Ovary (tissue), 9 donors: ENCODE measurements around the gene SLCO2A1. TPM values are rescaled to one million over a fixed set of nuclear protein-coding genes. Genes with fewer than 3 reads are reported as not detected.

Experiments
- DNase-seq, 5 donors: peaks; one replicate each; pipeline ENCODE4 v3.0.0-alpha.2; 2019 to 2020
- H3K27ac ChIP-seq, 2 donors: fragments of 200-600 bp; one replicate each; pipeline versions ENCODE4 v1.5.1 to v1.8.0; 2019 to 2022
- H3K27me3 ChIP-seq: fragments of 200-600 bp; one replicate; pipeline ENCODE4 v1.8.0; 2022
- H3K36me3 ChIP-seq: fragments of 200-600 bp; sonication (generic); one replicate; pipeline ENCODE4 v1.5.1; 2019
- H3K4me1 ChIP-seq: one replicate; pipeline ENCODE4 v1.8.1; 2013; ENCODE audit warnings: mild to moderate bottlenecking, moderate library complexity; ENCODE audit not compliant: insufficient read depth
- H3K4me3 ChIP-seq: fragments of 200-600 bp; sonication (generic); one replicate; pipeline ENCODE4 v1.5.1; 2017
- H3K9me3 ChIP-seq, 2 donors: fragments of 200-600 bp in 1 of 2; sonication (generic) in 1 of 2; one replicate each; pipeline versions ENCODE4 v1.5.1 to v1.8.1; 2013 to 2019; ENCODE audit warnings: mild to moderate bottlenecking in 1 of 2, moderate library complexity in 1 of 2
- EP300 ChIP-seq: sonication (generic); formaldehyde crosslinking; IDR thresholded peaks from one replicate; pipeline ENCODE4 v1.6.1; 2017; ENCODE audit warnings: antibody characterized with exemption
- POLR2A ChIP-seq: fragments of 450-650 bp; IDR thresholded peaks from one replicate; pipeline ENCODE4 v1.6.1; 2017; ENCODE audit warnings: antibody characterized with exemption, mild to moderate bottlenecking, moderate library complexity
- WGBS, 3 donors: extraction: QIAGEN DNeasy Blood & Tissue Kit in 1 of 3; methylation state at CpG; one replicate each; pipeline versions ENCODE4 v1.1.5 to v1.1.7; 2013 to 2017; 5-methylcytosine and 5-hydroxymethylcytosine counted together
- intact Hi-C, 4 donors: fragments of 100-400 bp; cut with DNase I; formaldehyde crosslinking; loops; one replicate each; pipeline versions ENCODE4 v1.11.0 to v1.15.1; 2022 to 2023
- polyA plus RNA-seq, 2 donors: library from polyadenylated mRNA; stranded (reverse); fragments of 200-250 nt in 1 of 2; fragments of 350-450 nt in 1 of 2; fragmentation: Illumina TruSeq in 1 of 2; extraction: RNeasy Lipid Tissue Mini Kit (QIAGEN cat#74804) in 1 of 2; gene quantifications; one replicate each; pipeline ENCODE4 v1.2.3, GENCODE V29; 2013 to 2014
- total RNA-seq, 7 donors: library from RNA; depleted of rRNA in 2 of 7; stranded (reverse); fragments of >200 nt in 2 of 7; fragmentation: NEBNext Ultra II Directional in 3 of 7; extraction: Animal tissue kit (Norgen Biotek cat#: 25700) in 3 of 7; gene quantifications; one replicate each; pipeline versions ENCODE4 v1.1.0 to v1.2.4, GENCODE V29; 2016 to 2023
- TF ChIP-seq, protein P1 (sequence below), 3 donors: fragments of 450-650 bp in 2 of 3; fragments of 200-600 bp in 1 of 3; IDR thresholded peaks; one replicate each; pipeline versions ENCODE4 v1.5.1 to v1.8.0; 2016 to 2022; ENCODE audit warnings: antibody characterized with exemption in 3 of 3, mild to moderate bottlenecking in 1 of 3
- donor health status: DM: no; HTN: no; CAD: no; lungs with moderate emphysema.
- donor health status: DM: no; HTN: no; CAD: no.
- donor health status: Bipolar disorder and iron deficiency.
- donor health status: DM: yes; HTN: yes; CAD: no.
- donor health status: DM: no; HTN: no; CAD: no.
- donor health status: DM: yes; HTN: yes; CAD: no.

The SLCO2A1 gene
- total and polyA plus RNA-seq, 9 donors, result 0.83 to 23.6 (median 3.7) TPM

DNA sequence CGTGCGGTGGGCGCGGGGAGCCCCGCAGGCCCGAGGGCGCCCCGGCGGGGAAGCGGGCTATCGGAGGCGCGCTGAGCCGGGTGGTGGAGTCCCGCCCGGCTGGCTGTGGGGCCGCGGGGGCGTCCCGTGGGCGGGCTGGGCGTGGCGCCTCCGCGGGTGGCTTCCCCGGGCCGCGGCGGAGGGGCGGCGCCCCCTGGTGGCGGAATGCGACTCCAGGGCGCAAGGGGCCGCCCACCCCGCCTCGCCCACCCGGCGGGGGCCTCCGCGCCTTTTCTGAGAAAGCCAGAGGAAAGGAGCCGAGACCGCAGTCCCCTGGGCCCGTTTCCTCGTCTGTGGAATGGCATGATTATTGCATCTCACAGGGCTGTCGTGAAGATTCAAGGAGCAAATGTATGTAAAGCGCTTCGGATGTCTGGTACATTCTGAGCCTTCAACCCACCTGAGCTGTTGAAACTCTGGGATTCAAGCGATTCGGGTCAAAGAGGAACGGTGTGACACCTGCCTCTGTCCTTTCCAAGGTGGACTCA is 102.1 kb downstream of the SLCO2A1 start:
- intact Hi-C loops, result loop anchor here in 3 of 4 donors (5.0 kb wide), 2 partner anchors 105 to 110 kb away; no protein-coding TSS in a partner anchor
- Histone ChIP-seq H3K4me1 (peaks cover 4% of the 10 kb centered on the region), H3K27ac (no peak overlapping the region), H3K9me3 (no peaks in the 10 kb centered on the region), H3K4me3 (peak overlapping the region; percentile 47), H3K27me3 (no peaks in the 10 kb centered on the region), H3K36me3 (no peaks in the 10 kb centered on the region)
- TF ChIP-seq POLR2A, result no peak
- TF ChIP-seq, protein P1, sequence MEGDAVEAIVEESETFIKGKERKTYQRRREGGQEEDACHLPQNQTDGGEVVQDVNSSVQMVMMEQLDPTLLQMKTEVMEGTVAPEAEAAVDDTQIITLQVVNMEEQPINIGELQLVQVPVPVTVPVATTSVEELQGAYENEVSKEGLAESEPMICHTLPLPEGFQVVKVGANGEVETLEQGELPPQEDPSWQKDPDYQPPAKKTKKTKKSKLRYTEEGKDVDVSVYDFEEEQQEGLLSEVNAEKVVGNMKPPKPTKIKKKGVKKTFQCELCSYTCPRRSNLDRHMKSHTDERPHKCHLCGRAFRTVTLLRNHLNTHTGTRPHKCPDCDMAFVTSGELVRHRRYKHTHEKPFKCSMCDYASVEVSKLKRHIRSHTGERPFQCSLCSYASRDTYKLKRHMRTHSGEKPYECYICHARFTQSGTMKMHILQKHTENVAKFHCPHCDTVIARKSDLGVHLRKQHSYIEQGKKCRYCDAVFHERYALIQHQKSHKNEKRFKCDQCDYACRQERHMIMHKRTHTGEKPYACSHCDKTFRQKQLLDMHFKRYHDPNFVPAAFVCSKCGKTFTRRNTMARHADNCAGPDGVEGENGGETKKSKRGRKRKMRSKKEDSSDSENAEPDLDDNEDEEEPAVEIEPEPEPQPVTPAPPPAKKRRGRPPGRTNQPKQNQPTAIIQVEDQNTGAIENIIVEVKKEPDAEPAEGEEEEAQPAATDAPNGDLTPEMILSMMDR (IDR thresholded peaks at IDR 0.05), result peak; percentile 32 to 77 (median 73)
- peak; percentile 58 to 82 (median 73) for DNase-seq
- 2 to 6% (median 2%) methylated on average over 12 to 51 of the region's 51 CpGs for WGBS, 3 donors

DNA sequence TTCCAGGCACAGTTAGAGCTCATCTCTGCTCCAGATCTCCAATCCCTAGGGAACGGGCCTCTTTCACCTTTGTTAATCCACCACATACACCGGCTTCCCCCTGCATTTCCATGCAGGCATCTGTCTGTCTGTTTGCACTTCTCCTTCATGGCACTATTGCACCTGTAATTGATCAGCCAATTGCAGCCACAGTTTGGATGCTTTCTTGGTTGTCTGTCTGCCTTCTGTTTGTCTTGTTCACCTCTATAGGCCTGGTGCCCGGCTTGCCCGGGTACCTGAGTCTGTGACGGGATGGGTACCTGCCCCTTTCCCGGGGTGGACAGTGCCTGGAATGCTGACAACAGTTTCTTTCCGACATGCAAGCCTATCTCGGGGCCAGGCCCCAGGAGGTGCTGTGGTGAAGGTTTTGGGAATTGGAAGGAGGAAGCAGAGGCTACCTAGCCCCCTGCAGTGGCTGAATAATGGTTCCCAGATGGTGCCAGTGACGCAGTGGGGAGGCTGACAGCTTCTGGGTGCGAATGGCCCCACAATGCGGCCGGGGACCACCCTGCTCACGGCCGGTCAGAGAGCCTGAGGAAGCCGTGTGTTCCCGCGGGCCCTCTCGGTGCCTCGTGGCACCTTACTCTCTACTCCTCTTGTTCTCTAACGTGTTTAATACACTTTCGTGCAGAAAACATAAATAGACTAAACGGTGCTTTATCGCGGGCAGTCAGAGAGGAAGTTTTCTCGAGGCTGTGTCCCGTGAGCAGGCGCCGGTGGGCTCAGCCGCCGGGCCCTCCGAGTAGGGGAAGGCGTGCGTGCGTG is 102.8 kb downstream of the SLCO2A1 start:
- intact Hi-C loops, result loop anchor here in 3 of 4 donors (5.0 kb wide), 2 partner anchors 105 to 110 kb away; no protein-coding TSS in a partner anchor
- DNase-seq, result no peak
- H3K27ac ChIP-seq, result no peak overlapping the region

DNA sequence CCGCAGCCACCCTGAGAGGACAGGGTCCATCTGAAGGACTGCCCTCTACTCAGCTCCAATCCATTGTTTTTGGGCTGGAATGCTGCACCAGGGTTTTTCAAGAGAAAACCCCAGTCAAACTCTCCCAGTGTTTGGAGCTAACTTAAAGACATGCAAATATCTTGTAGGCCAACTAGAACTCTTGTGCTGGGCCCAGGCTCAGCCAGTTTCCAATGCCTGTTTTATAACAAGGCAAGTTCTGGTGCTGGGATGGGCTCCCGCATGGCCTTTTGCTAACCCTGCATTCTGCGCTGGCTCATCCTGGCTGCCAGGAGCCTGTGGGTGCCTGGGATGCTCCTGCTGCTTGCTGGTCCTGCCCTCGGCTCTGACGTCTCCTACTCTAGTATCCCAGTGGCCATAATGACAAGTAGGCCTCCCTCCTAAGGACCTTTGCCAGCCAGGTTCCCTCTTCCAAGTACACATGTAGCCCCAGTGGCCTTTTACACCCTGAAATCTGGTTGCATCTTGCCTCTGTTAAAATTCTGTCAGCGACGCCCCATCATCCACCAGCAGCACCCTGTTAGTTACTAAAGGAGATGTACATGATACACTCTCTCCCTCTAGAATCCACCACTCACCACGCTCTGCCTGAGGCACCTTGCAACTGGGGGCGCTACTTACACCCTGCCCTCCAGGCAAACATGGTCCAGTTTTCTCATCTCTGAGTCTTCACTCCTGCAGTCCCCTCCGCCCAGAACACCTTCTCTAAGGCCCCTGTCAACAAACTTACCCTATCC is 103.6 kb downstream of the SLCO2A1 start:
- TF ChIP-seq POLR2A (no peak), EP300 (no peak)
- TF ChIP-seq, protein P1 (IDR thresholded peaks at IDR 0.05), result no peak

More for the DNA sequence above, 102.8 kb downstream of the SLCO2A1 start:
- peak overlapping the region; percentile 47 for H3K4me3 ChIP-seq
- TF ChIP-seq, protein P1 (IDR thresholded peaks at IDR 0.05), result no peak
- TF ChIP-seq POLR2A, result no peak
- no peak for TF ChIP-seq EP300
- H3K36me3 ChIP-seq, result no peaks in the 10 kb centered on the region
- H3K4me1 ChIP-seq, result peaks cover 4% of the 10 kb centered on the region
- 19 to 26% (median 21%) methylated on average over 31 to 34 of the region's 34 CpGs for WGBS, 3 donors
- no peaks in the 10 kb centered on the region for H3K9me3 ChIP-seq
- H3K27me3 ChIP-seq, result no peaks in the 10 kb centered on the region

DNA sequence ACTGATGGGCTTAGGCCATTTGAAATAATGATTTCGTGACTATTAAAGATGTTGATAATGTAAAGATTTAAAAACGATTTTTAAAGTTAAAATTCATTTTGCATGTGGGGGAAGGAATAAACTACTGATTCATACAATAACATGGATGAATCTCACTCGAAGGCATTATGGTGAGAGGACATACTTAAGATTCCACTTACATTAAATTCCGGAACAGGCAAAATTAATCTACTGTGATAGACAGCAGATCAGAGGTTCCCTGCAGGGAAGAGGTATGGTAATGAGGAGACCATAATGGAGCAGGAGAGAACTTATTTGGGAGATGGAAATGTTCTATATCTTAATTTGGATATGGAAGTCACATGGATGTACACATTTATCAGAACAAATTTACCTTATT is 105.7 kb downstream of the SLCO2A1 start:
- TF ChIP-seq, protein P1 (IDR thresholded peaks at IDR 0.05), result no peak
- no peak for TF ChIP-seq POLR2A
- no peak for TF ChIP-seq EP300
- WGBS, 3 donors, result 57 to 69% (median 60%) methylated on average over 4 of the region's 4 CpGs
- intact Hi-C loops, result no loop called here
- Histone ChIP-seq H3K36me3 (no peaks in the 10 kb centered on the region), H3K27ac (no peak overlapping the region), H3K4me3 (no peak overlapping the region), H3K9me3 (no peaks in the 10 kb centered on the region), H3K4me1 (peaks cover 4% of the 10 kb centered on the region), H3K27me3 (no peaks in the 10 kb centered on the region)
- no peak for DNase-seq

More for the DNA sequence above, 103.6 kb downstream of the SLCO2A1 start:
- no peak for DNase-seq
- no peaks in the 10 kb centered on the region for H3K27me3 ChIP-seq
- peaks cover 4% of the 10 kb centered on the region for H3K4me1 ChIP-seq
- 95 to 97% (median 95%) methylated on average over 10 of the region's 10 CpGs for WGBS, 3 donors
- H3K9me3 ChIP-seq, result no peaks in the 10 kb centered on the region
- H3K36me3 ChIP-seq, result no peaks in the 10 kb centered on the region
- H3K4me3 ChIP-seq, result no peak overlapping the region
- intact Hi-C loops, result loop anchor here in 3 of 4 donors (5.0 kb wide), 2 partner anchors 104 to 109 kb away; no protein-coding TSS in a partner anchor
- H3K27ac ChIP-seq, result no peak overlapping the region
